Body of pancreas (tissue), 4 donors: ENCODE results near the gene RASA4B.

Experiments
- CTCF ChIP-seq, 7 experiments: fragments of 450-650 bp in 4 of 7; fragments of 200-600 bp in 3 of 7; sonication (generic) in 3 of 7; IDR thresholded peaks; one replicate each; pipeline ENCODE4 v1.5.1; 2016 to 2019; ENCODE audit warnings: antibody characterized with exemption in 7 of 7
- POLR2A ChIP-seq, 3 donors: fragments of 450-650 bp; IDR thresholded peaks; one replicate each; pipeline ENCODE4 v1.6.1; 2016; ENCODE audit warnings: antibody characterized with exemption in 3 of 3, mild to moderate bottlenecking in 2 of 3

GRCh38 chr7:102473271-102473991, 44.1 kb downstream of the RASA4B start:
- TF ChIP-seq CTCF (IDR thresholded peaks at IDR 0.05): no peak
- no peak for TF ChIP-seq POLR2A (IDR thresholded peaks at IDR 0.05)
